Ectodermal cell (in vitro differentiated cells): ENCODE measurements around the gene C10orf88.

Source experiments
- H3K27ac ChIP-seq: 2 replicates; pipeline ENCODE4 v1.7.0; 2013; ENCODE audit warnings: mild to moderate bottlenecking, low read depth, low read length; ENCODE audit not compliant: insufficient read depth, poor library complexity, severe bottlenecking
- H3K27me3 ChIP-seq: 2 replicates; pipeline ENCODE4 v1.7.0; 2013; ENCODE audit warnings: mild to moderate bottlenecking, low read length; ENCODE audit not compliant: insufficient read depth, control insufficient read depth, poor library complexity, severe bottlenecking
- H3K36me3 ChIP-seq: one replicate; pipeline ENCODE4 v1.7.0; 2013; ENCODE audit warnings: low read length; ENCODE audit not compliant: control insufficient read depth, insufficient read depth
- H3K4me1 ChIP-seq: one replicate; pipeline ENCODE4 v1.7.0; 2013; ENCODE audit warnings: low read length; ENCODE audit not compliant: control insufficient read depth, insufficient read depth
- H3K4me3 ChIP-seq: 2 replicates; pipeline ENCODE4 v1.7.0; 2013; ENCODE audit warnings: low read depth, low read length, control low read depth; ENCODE audit not compliant: insufficient read depth
- H3K9me3 ChIP-seq: 2 replicates; pipeline ENCODE4 v1.7.0; 2013; ENCODE audit warnings: mild to moderate bottlenecking, low read length, moderate library complexity; ENCODE audit not compliant: control insufficient read depth
- WGBS, 2 experiments: methylation state at CpG; one replicate each; pipeline ENCODE4 v1.1.7; 2013; ENCODE audit warnings: missing lambda C conversion rate in 2 of 2; 5-methylcytosine and 5-hydroxymethylcytosine counted together

C10orf88 gene

GRCh38 chr10:122990278-122990677, 36.3 kb upstream of the C10orf88 start:
- Histone ChIP-seq H3K4me1 (no peaks in the 10 kb centered on the region), H3K36me3 (no peaks in the 10 kb centered on the region), H3K9me3 (no peaks in the 10 kb centered on the region), H3K4me3 (no peak overlapping the region), H3K27ac (no peak overlapping the region), H3K27me3 (no peaks in the 10 kb centered on the region)
- whole genome bisulfite sequencing, 2 experiments, result 56 to 63% methylated on average over 4 to 5 of the region's 5 CpGs

- WGBS, 2 experiments, result 86 to 95% methylated on average over 1 to 2 of the region's 2 CpGs
- Histone ChIP-seq H3K27ac (no peak overlapping the region), H3K4me1 (no peaks in the 10 kb centered on the region)
Observed at GRCh38 chr10:122988501-122988900, 34.5 kb upstream of the C10orf88 start.

GRCh38 chr10:122986335-122986734, 32.3 kb upstream of the C10orf88 start:
- H3K27me3 ChIP-seq, result no peaks in the 10 kb centered on the region
- no peaks in the 10 kb centered on the region for H3K4me1 ChIP-seq
- 97 to 98% methylated on average over 6 of the region's 6 CpGs for WGBS, 2 experiments
- H3K9me3 ChIP-seq, result no peaks in the 10 kb centered on the region
- H3K27ac ChIP-seq, result no peak overlapping the region
- H3K4me3 ChIP-seq, result no peak overlapping the region
- H3K36me3 ChIP-seq, result peaks cover 4% of the 10 kb centered on the region

More at GRCh38 chr10:122988501-122988900, 34.5 kb upstream of the C10orf88 start:
- no peak overlapping the region for H3K4me3 ChIP-seq
- H3K36me3 ChIP-seq, result peaks cover 4% of the 10 kb centered on the region
- no peaks in the 10 kb centered on the region for H3K27me3 ChIP-seq
- no peaks in the 10 kb centered on the region for H3K9me3 ChIP-seq

GRCh38 chr10:122984708-122985107, 30.7 kb upstream of the C10orf88 start:
- WGBS, 2 experiments, result 96% methylated on average over 2 of the region's 2 CpGs
- Histone ChIP-seq H3K27ac (no peak overlapping the region), H3K36me3 (peaks cover 4% of the 10 kb centered on the region), H3K27me3 (no peaks in the 10 kb centered on the region), H3K9me3 (no peaks in the 10 kb centered on the region), H3K4me1 (no peaks in the 10 kb centered on the region), H3K4me3 (no peak overlapping the region)

- Histone ChIP-seq H3K36me3 (peaks cover 4% of the 10 kb centered on the region), H3K4me1 (no peaks in the 10 kb centered on the region), H3K9me3 (no peaks in the 10 kb centered on the region), H3K4me3 (no peak overlapping the region), H3K27me3 (no peaks in the 10 kb centered on the region), H3K27ac (no peak overlapping the region)
- 92 to 94% methylated on average over 6 of the region's 6 CpGs for WGBS, 2 experiments
Observed at GRCh38 chr10:122983898-122984297, 29.9 kb upstream of the C10orf88 start.

- Histone ChIP-seq H3K4me1 (no peaks in the 10 kb centered on the region), H3K27me3 (no peaks in the 10 kb centered on the region), H3K36me3 (peaks cover 4% of the 10 kb centered on the region), H3K9me3 (no peaks in the 10 kb centered on the region), H3K4me3 (peak overlapping the region; percentile 77), H3K27ac (no peak overlapping the region)
- WGBS, 2 experiments, result 23 to 41% methylated on average over 3 of the region's 4 CpGs
Observed at GRCh38 chr10:122981066-122981464, 27.0 kb upstream of the C10orf88 start.

GRCh38 chr10:122980209-122981065, 26.4 kb upstream of the C10orf88 start, which contains the start of gene PSTK:
TSS of gene PSTK (plus strand) at chr10:122980401. CDS start at chr10:122980480, 79 bp downstream.
- 1% methylated on average over 69 to 71 of the region's 73 CpGs for WGBS, 2 experiments
- H3K27me3 ChIP-seq, result no peaks in the 10 kb centered on the region
- no peaks in the 10 kb centered on the region for H3K9me3 ChIP-seq
- H3K27ac ChIP-seq, result peak within 1 kb of the TSS; percentile 97
- H3K4me1 ChIP-seq, result no peaks in the 10 kb centered on the region
- H3K36me3 ChIP-seq, result peaks cover 4% of the 10 kb centered on the region
- peak within 1 kb of the TSS; percentile 77 for H3K4me3 ChIP-seq

GRCh38 chr10:122974543-122975064, 20.6 kb upstream of the C10orf88 start:
- Histone ChIP-seq H3K27me3 (no peaks in the 10 kb centered on the region), H3K27ac (no peak overlapping the region), H3K4me1 (no peaks in the 10 kb centered on the region), H3K9me3 (no peaks in the 10 kb centered on the region), H3K36me3 (no peaks in the 10 kb centered on the region), H3K4me3 (no peak overlapping the region)
- 81 to 83% methylated on average over 3 of the region's 3 CpGs for WGBS, 2 experiments

- Histone ChIP-seq H3K27ac (no peak overlapping the region), H3K4me3 (no peak overlapping the region), H3K36me3 (no peaks in the 10 kb centered on the region), H3K9me3 (no peaks in the 10 kb centered on the region), H3K27me3 (no peaks in the 10 kb centered on the region), H3K4me1 (no peaks in the 10 kb centered on the region)
- 89 to 95% methylated on average over 5 of the region's 5 CpGs for WGBS, 2 experiments
Observed at GRCh38 chr10:122974023-122974422, 20.0 kb upstream of the C10orf88 start.

GRCh38 chr10:122968698-122969097, 14.7 kb upstream of the C10orf88 start:
- 89 to 90% methylated on average over 3 of the region's 3 CpGs for WGBS, 2 experiments
- no peaks in the 10 kb centered on the region for H3K36me3 ChIP-seq
- H3K27ac ChIP-seq, result no peak overlapping the region
- H3K4me3 ChIP-seq, result no peak overlapping the region
- H3K27me3 ChIP-seq, result no peaks in the 10 kb centered on the region
- H3K4me1 ChIP-seq, result no peaks in the 10 kb centered on the region
- H3K9me3 ChIP-seq, result peaks cover 3% of the 10 kb centered on the region
